Measurements from ENCODE around the gene DOCK2.

Gene DOCK2

DNA sequence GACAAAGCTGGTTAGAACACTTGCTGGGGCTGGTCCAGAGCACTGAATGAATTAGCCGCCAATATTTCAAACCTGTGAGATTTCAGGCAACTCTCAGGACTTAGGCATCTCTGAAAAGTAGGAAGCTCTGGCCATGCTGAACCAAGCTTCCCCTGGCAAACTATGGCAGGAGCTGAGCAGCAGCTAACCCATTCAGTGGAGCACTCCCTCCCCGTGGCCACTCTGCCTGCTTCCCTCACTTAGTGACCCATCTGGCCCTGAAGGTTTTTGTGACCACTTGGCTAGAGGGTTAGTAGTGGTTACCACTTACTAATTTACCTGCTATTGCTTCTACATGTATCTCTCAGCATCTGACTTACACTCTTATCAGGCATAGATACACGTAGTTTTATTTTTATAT lies 494.2 kb downstream of the DOCK2 start:
- DNase-seq (ENCODE audit: low read depth): no peak

DNA sequence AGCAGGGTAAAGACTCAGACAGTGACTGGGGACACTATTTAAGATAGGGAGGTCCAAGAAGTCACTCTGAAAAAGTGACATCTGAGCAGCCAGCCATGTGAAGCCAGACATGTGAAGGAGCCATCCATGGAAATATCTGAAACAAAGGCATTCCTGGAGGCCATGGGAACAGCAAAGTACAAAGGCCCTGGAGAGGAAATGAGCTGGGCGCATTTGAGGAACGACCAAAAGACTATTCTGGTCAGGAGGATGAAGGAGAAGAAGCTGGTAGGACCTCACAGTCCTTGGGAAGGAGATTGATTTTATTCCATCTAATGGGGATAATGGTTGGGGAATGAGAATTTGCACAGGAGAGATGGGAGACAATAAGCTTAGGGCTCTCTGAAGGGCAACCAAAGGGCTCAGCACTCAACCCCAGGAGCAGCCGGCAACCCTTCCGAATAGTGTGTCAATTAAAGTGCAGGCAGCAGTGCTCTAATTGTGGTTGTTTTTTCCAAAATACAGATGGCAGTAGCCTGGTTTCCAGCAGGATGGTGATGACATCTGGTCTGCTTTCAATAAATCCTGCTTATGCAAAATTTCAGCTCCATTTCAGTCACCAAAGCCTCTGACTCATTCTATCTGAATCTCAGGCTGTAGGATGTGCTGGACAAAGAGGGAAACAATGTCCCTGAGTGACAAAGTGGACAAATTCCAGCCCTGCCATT lies 495.3 kb downstream of the DOCK2 start:
- DNase-seq (ENCODE audit: low read depth): no peak

Measured in activated gamma-delta T cell treated with anti-CD3 and anti-CD28 coated beads, Interleukin-2, amount 50 U/mL, for 16 hours (primary cell).